ENCODE data around the gene NMT2. TPM values are rescaled to one million over a fixed set of nuclear protein-coding genes. Genes with fewer than 3 reads are reported as not detected.

The NMT2 gene
- total RNA-seq, 1 experiment from 2014 or later = 26.1 TPM

GRCh38 chr10:15213461-15213861 lies 45.0 kb upstream of the NMT2 start:
- Histone ChIP-seq H3K4me1 (ENCODE audit: control insufficient read depth in 1 of 2, insufficient read depth in 2 of 2, low read length in 2 of 2) (peaks cover 24 to 36% of the 10 kb centered on the region in 2 experiments), H3K4me3 (replicated peaks in 1 of 2; ENCODE audit: low read depth in 1 of 2, low read length in 2 of 2) (no peak overlapping the region), H2AFZ (ENCODE audit: low read depth, low read length, poor library complexity, severe bottlenecking) (no peak overlapping the region), H3K79me2 (ENCODE audit: insufficient read depth, low read length) (no peaks in the 10 kb centered on the region), H3K9ac (ENCODE audit: low read length) (no peak overlapping the region), H3K36me3 (ENCODE audit: control insufficient read depth in 1 of 2, insufficient read depth in 2 of 2, low read length in 2 of 2) (0 out of 4 replicates have a peak, but pooled peaks cover 0 to 2% of the 10 kb centered on the region in 2 experiments), H4K20me1 (ENCODE audit: insufficient read depth) (no peaks in the 10 kb centered on the region), H3K9me3 (ENCODE audit: control insufficient read depth in 1 of 2, insufficient read depth in 1 of 2, low read depth in 1 of 2, low read length in 2 of 2) (no peaks in the 10 kb centered on the region), H3K27me3 (ENCODE audit: insufficient read depth, low read length) (no peaks in the 10 kb centered on the region), H3K4me2 (ENCODE audit: low read length) (no peak overlapping the region), H3K9me2 (ENCODE audit: insufficient read depth) (no peaks in the 10 kb centered on the region), H3K27ac (ENCODE audit: low read depth, low read length) (no peak overlapping the region)
- TF ChIP-seq, protein P1, sequence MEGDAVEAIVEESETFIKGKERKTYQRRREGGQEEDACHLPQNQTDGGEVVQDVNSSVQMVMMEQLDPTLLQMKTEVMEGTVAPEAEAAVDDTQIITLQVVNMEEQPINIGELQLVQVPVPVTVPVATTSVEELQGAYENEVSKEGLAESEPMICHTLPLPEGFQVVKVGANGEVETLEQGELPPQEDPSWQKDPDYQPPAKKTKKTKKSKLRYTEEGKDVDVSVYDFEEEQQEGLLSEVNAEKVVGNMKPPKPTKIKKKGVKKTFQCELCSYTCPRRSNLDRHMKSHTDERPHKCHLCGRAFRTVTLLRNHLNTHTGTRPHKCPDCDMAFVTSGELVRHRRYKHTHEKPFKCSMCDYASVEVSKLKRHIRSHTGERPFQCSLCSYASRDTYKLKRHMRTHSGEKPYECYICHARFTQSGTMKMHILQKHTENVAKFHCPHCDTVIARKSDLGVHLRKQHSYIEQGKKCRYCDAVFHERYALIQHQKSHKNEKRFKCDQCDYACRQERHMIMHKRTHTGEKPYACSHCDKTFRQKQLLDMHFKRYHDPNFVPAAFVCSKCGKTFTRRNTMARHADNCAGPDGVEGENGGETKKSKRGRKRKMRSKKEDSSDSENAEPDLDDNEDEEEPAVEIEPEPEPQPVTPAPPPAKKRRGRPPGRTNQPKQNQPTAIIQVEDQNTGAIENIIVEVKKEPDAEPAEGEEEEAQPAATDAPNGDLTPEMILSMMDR (IDR thresholded peaks at IDR 0.05 in 2 of 3, conservative IDR thresholded peaks at IDR 0.05 in 1 of 3; ENCODE audit: borderline replicate concordance in 1 of 3, insufficient read depth in 1 of 3, low read depth in 2 of 3, low read length in 2 of 3) = no peak
- no peak for TF ChIP-seq FOSL1 (IDR thresholded peaks at IDR 0.05; ENCODE audit: low read depth)
- no peak for TF ChIP-seq RAD21 (IDR thresholded peaks at IDR 0.05; ENCODE audit: low read depth)
- no peak for TF ChIP-seq MAX (IDR thresholded peaks at IDR 0.05)
- BruUV-seq (replicated peaks) = no TSS peak
- RAD21 ChIA-PET (ENCODE audit: low non-redundant PET in 1 of 2, low total read pairs in 2 of 2, uncharacterized antibody in 2 of 2, unreplicated experiment in 2 of 2) = no interaction called here
- DNase-seq (ENCODE audit: low read depth, low spot score) (no peak), ATAC-seq (no peak)
- intact Hi-C loops (cut with micrococcal nuclease) = no loop called here
- POLR2A ChIA-PET = no interaction called here
- CTCF ChIA-PET = no interaction called here

DNA sequence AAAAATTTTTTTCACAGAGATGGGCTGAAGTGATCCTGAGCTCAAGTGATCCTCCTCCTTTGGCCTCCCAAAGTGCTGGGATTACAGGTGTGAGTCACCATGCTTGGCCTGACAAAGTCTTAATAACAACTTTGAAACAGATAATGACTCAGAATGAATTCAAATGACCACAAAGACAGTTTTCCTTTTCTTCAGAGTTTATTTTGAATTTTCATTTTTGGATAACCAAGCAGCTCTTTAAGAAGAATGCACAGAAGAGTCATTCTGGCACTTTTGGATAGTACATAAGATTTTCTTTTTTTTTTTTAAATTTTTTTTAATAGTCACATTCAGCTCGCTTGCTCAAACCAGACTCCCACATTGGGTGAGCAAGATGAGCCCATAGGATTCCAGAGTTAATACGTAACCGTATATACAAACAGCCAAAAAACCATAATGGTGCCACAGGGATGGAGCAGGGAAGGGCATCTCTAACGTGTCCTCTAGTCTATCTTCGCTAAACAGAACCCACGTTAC lies 43.0 kb upstream of the NMT2 start:
- Histone ChIP-seq H3K4me3 (replicated peaks in 1 of 2; ENCODE audit: low read depth in 1 of 2, low read length in 2 of 2) (peak overlapping the region in 1 of 2 experiments; percentile 15; a peak in 1 of 4 replicates), H3K79me2 (ENCODE audit: insufficient read depth, low read length) (no peaks in the 10 kb centered on the region), H3K27ac (ENCODE audit: low read depth, low read length) (peak overlapping the region; percentile 53; the same call in 1 of the 2 replicates), H3K27me3 (ENCODE audit: insufficient read depth, low read length) (no peaks in the 10 kb centered on the region), H3K4me2 (ENCODE audit: low read length) (peak overlapping the region; percentile 60), H3K9me2 (ENCODE audit: insufficient read depth) (no peaks in the 10 kb centered on the region), H3K9ac (ENCODE audit: low read length) (no peak overlapping the region; the same call in 1 of the 2 replicates), H3K9me3 (ENCODE audit: control insufficient read depth in 1 of 2, insufficient read depth in 1 of 2, low read depth in 1 of 2, low read length in 2 of 2) (no peaks in the 10 kb centered on the region), H4K20me1 (ENCODE audit: insufficient read depth) (no peaks in the 10 kb centered on the region), H2AFZ (ENCODE audit: low read depth, low read length, poor library complexity, severe bottlenecking) (no peak overlapping the region), H3K4me1 (ENCODE audit: control insufficient read depth in 1 of 2, insufficient read depth in 2 of 2, low read length in 2 of 2) (peaks cover 24 to 48% of the 10 kb centered on the region in 2 experiments), H3K36me3 (ENCODE audit: control insufficient read depth in 1 of 2, insufficient read depth in 2 of 2, low read length in 2 of 2) (0 out of 4 replicates have a peak, but pooled peaks cover 0 to 2% of the 10 kb centered on the region in 2 experiments)
- TF ChIP-seq SIN3A (IDR thresholded peaks at IDR 0.05; ENCODE audit: low read depth) (no peak), RAD21 (IDR thresholded peaks at IDR 0.05; ENCODE audit: low read depth) (no peak), SP1 (IDR thresholded peaks at IDR 0.05; ENCODE audit: low read depth) (peak; percentile 58), CBX3 (IDR thresholded peaks at IDR 0.05; ENCODE audit: low read depth) (peak; percentile 23; the same call in 1 of the 2 replicates), FOSL1 (IDR thresholded peaks at IDR 0.05; ENCODE audit: low read depth) (peak; percentile 88), EZH2 (IDR thresholded peaks at IDR 0.05) (no peak), JUND (IDR thresholded peaks at IDR 0.05) (peak; percentile 77)
- DNase-seq (ENCODE audit: low read depth, low spot score) (peak; percentile 60), ATAC-seq (peak; percentile 77)
- ChIA-PET POLR2A (no interaction called here), CTCF (interaction anchor here (0.6 to 0.9 kb wide), 3 partner anchors 22 to 159 kb away, joined by 3 to 5 read pairs (median 3); no protein-coding TSS in a partner anchor), RAD21 (ENCODE audit: low non-redundant PET in 1 of 2, low total read pairs in 2 of 2, uncharacterized antibody in 2 of 2, unreplicated experiment in 2 of 2) (interaction anchor here in 1 of 2 experiments (0.8 kb wide), 1 partner anchor 80 kb away, joined by 3 read pairs; no protein-coding TSS in a partner anchor)
- no TSS peak for BruUV-seq (replicated peaks)
- intact Hi-C loops (cut with micrococcal nuclease) = loop anchor here (2.0 kb wide), 1 partner anchor 159 kb away; the partner anchor contains the start of gene FAM171A1
